Hypothalamus (tissue), 51 donors: Measurements from ENCODE around the gene ADAMTS16.

Experiments used
- DNase-seq, 51 donors: peaks; one replicate each; lab custom pipeline; 2025; lab: John Stamatoyannopoulos, UW

Gene ADAMTS16

GRCh38 chr5:5306696-5307095 lies 166.6 kb downstream of the ADAMTS16 start:
- DNase-seq: no peak

- no peak for DNase-seq
These were observed 168.2 kb downstream of the ADAMTS16 start for GRCh38 chr5:5308319-5308718.

- DNase-seq: no peak
These were observed 169.5 kb downstream of the ADAMTS16 start for GRCh38 chr5:5309645-5310044.

GRCh38 chr5:5313101-5313635 lies 173.0 kb downstream of the ADAMTS16 start:
- DNase-seq: no peak

- DNase-seq: no peak
These were observed 174.0 kb downstream of the ADAMTS16 start for GRCh38 chr5:5314166-5314565.

GRCh38 chr5:5314626-5315025 lies 174.5 kb downstream of the ADAMTS16 start:
- no peak for DNase-seq

GRCh38 chr5:5315068-5315980 lies 175.2 kb downstream of the ADAMTS16 start:
- no peak for DNase-seq

- no peak for DNase-seq
These were observed 176.2 kb downstream of the ADAMTS16 start for GRCh38 chr5:5316334-5316733.

- DNase-seq: no peak
These were observed 177.8 kb downstream of the ADAMTS16 start for GRCh38 chr5:5317976-5318375.

- no peak for DNase-seq
These were observed 178.5 kb downstream of the ADAMTS16 start for GRCh38 chr5:5318426-5319190.

- no peak for DNase-seq
These were observed 180.1 kb downstream of the ADAMTS16 start for GRCh38 chr5:5320062-5320805.

GRCh38 chr5:5321137-5321536 lies 181.0 kb downstream of the ADAMTS16 start:
- no peak for DNase-seq

GRCh38 chr5:5323551-5323950 lies 183.4 kb downstream of the ADAMTS16 start:
- DNase-seq: no peak

GRCh38 chr5:5326115-5326758 lies 186.1 kb downstream of the ADAMTS16 start:
- no peak for DNase-seq

GRCh38 chr5:5327126-5327525 lies 187.0 kb downstream of the ADAMTS16 start:
- no peak for DNase-seq

GRCh38 chr5:5330728-5331452 lies 190.8 kb downstream of the ADAMTS16 start:
- no peak for DNase-seq

GRCh38 chr5:5331848-5332247 lies 191.7 kb downstream of the ADAMTS16 start:
- DNase-seq: peak in 1 of 51 donors; percentile 6

GRCh38 chr5:5332287-5332686 lies 192.2 kb downstream of the ADAMTS16 start:
- no peak for DNase-seq

GRCh38 chr5:5335107-5335506 lies 195.0 kb downstream of the ADAMTS16 start:
- no peak for DNase-seq
